GM10266 (cell line): ENCODE measurements around the gene MLLT1.

Experiments
- DNase-seq: peaks from one replicate; pipeline ENCODE4 v3.0.0; 2012; ENCODE audit errors: extremely low spot score
- CTCF ChIP-seq: IDR thresholded peaks from 2 replicates; pipeline ENCODE4 v1.5.1; 2012; ENCODE audit warnings: mild to moderate bottlenecking, low read depth; ENCODE audit not compliant: control insufficient read depth, insufficient read depth; ENCODE audit errors: missing control alignments

The MLLT1 gene

GRCh38 chr19:6274756-6275155 is 5.0 kb downstream of the MLLT1 start:
- no peak for DNase-seq
- TF ChIP-seq CTCF: no peak

GRCh38 chr19:6273701-6274601 is 5.8 kb downstream of the MLLT1 start:
- no peak for DNase-seq
- TF ChIP-seq CTCF: no peak

- no peak for DNase-seq
- no peak for TF ChIP-seq CTCF
Observed at GRCh38 chr19:6272913-6273600, 6.7 kb downstream of the MLLT1 start.

GRCh38 chr19:6272411-6272791 is 7.4 kb downstream of the MLLT1 start:
- no peak for TF ChIP-seq CTCF
- DNase-seq: no peak

GRCh38 chr19:6271721-6272410 is 7.9 kb downstream of the MLLT1 start:
- DNase-seq: no peak
- TF ChIP-seq CTCF: no peak

GRCh38 chr19:6271251-6271650 is 8.5 kb downstream of the MLLT1 start:
- TF ChIP-seq CTCF: no peak
- no peak for DNase-seq
